ENCODE data around the gene CLASP1.
"Not testable (repeated sequence)": the region's sequence is repeated elsewhere in the genome, so short reads cannot be mapped to it uniquely, and the experiment has no call there.

CLASP1 gene

DNA sequence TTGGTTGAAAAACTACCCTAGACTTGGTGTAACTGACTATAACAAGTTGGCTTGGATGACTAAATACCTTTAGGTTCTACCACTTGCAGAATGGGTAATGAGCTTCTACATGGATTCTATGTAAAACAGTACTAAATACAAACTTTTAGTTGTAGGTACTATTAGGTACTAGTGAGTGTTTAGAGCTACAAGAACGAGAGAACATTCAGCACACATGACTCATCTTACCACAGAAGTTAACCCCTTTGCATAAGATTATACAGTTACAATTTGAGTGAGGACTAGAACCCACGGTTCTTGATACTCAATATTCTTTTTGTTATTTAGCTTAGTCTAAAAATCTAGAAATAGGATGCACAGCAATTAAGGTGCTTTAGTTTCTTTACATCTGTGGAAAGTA is 262.6 kb downstream of the CLASP1 start:
- TF ChIP-seq, protein P1, sequence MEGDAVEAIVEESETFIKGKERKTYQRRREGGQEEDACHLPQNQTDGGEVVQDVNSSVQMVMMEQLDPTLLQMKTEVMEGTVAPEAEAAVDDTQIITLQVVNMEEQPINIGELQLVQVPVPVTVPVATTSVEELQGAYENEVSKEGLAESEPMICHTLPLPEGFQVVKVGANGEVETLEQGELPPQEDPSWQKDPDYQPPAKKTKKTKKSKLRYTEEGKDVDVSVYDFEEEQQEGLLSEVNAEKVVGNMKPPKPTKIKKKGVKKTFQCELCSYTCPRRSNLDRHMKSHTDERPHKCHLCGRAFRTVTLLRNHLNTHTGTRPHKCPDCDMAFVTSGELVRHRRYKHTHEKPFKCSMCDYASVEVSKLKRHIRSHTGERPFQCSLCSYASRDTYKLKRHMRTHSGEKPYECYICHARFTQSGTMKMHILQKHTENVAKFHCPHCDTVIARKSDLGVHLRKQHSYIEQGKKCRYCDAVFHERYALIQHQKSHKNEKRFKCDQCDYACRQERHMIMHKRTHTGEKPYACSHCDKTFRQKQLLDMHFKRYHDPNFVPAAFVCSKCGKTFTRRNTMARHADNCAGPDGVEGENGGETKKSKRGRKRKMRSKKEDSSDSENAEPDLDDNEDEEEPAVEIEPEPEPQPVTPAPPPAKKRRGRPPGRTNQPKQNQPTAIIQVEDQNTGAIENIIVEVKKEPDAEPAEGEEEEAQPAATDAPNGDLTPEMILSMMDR (IDR thresholded peaks at IDR 0.05; ENCODE audit: insufficient read depth, missing control alignments) = no peak
- no peak for FAIRE-seq
- DNase-seq (ENCODE audit: insufficient read length, low spot score) = no peak

DNA sequence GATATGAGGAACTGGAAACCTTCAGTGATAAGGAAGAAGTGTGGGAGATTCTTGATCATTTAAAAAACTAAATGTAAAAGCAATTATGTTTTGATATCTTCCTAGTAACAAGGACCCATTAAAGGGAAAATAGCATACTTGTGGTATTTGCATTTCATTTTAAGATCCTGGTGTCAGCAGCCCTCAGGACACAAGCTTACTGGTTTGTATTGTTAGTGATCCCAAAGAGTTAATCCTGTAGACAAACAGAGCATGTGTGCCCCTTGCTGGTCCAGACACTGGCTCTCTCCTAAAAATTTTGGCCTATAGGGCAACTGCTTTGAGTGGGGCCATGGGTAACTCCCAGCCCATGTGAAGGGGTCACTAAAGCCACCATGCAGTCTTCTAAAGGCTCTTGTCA is 263.2 kb downstream of the CLASP1 start:
- TF ChIP-seq, protein P1 (IDR thresholded peaks at IDR 0.05; ENCODE audit: insufficient read depth, missing control alignments) = no peak
- FAIRE-seq (no peak), DNase-seq (ENCODE audit: insufficient read length, low spot score) (no peak)

DNA sequence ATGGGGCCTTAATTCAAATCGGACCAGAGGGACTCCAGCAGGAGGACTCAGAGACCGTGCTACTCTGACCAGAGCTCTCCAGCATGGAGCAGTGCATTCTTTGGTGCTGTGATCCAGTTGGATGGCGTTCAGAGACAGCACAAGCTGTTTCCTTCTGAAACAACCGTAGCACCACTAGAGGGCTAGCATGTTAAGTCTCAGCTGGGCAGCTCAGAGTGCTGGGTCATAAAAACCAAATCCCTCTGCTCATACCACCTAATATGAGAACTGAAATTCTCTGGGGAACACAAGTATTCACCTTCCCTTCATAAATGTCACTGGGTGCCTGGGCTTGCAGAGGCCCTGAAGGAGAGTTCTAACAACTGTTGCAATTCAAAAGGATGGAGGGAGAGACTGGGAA is 266.5 kb downstream of the CLASP1 start:
- TF ChIP-seq, protein P1 (IDR thresholded peaks at IDR 0.05; ENCODE audit: insufficient read depth, missing control alignments) = no peak
- DNase-seq (ENCODE audit: insufficient read length, low spot score) (no peak), FAIRE-seq (no peak)

DNA sequence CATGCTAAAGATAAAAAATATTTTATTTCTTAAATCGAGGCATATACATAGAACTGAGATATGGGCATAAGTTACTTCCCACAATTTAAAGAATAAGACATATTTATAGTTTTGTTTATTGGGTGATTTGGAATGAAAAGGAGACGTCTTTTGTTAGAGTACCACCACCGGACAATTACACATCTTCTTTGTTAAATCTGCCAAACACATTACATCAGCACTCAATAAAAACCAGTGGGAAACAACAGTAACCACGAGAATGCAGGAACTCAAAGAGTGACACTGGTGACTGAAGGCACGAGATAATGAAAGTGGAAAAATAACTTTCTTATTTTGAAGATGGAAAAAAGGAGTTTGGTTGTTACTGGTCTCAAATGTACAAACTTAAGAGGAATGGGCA is 271.6 kb downstream of the CLASP1 start:
- TF ChIP-seq, protein P1 (IDR thresholded peaks at IDR 0.05; ENCODE audit: insufficient read depth, missing control alignments) = no peak
- DNase-seq (ENCODE audit: insufficient read length, low spot score) (no peak), FAIRE-seq (no peak)

DNA sequence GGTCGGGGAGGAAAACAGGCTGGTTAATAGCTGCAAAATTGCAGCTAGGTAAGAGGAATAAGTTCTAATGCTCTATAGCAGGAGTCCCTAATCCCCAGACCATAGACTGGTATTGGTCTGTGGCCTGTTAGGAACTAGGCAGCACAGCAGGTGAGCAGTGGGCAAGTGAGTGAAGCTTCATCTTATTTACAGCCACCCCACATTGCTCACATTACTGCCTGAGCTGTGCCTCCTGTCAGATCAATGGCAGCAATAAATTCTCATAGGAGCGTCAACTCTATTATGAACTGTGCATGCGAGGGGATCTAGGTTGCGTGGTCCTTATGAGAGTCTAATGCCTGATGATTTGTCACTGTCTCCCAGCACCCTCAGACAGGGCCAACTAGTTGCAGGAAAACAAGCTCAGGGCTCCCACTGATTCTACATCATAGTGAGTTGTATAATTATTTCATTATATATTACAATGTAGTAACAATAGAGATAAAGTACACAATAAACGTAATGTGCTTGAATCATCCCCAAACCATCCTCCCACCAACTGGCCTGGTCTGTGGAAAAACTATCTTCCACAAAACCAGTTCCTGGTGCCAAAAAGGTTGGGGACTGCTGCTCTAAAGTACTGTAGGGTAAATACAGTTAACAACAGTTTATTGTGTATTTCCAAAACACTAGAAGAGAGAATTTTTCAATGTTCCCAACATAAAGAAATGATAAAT is 272.6 kb downstream of the CLASP1 start:
- DNase-seq (ENCODE audit: insufficient read length, low spot score) = no peak
- FAIRE-seq = no peak
- TF ChIP-seq, protein P1 (IDR thresholded peaks at IDR 0.05; ENCODE audit: insufficient read depth, missing control alignments) = no peak

DNA sequence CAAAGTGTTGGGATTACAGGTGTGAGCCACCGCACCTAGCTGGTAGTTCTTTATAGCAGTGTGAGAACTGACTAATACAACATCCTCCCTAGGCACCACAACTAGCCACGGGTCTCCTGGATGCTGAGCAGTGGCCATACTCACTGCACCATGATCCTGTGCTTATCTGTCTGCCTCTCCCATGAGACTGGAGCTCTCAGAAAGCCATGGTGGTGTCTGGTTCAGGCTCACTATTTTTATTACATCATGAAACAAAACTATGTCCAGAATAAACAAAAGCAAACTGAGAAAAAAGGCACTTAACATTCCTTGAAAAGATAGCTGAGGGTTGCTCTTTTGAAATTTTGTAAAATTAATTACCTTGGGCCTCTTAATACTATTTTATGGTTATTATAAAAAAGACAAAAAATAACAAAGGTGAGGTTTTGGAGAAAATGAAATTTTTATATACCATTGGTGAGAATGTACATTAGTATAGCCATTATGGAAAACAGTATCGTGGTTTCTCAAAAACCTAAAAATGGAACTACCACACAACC is 273.6 kb downstream of the CLASP1 start:
- no peak for DNase-seq (ENCODE audit: insufficient read length, low spot score)
- FAIRE-seq = no peak
- TF ChIP-seq, protein P1 (IDR thresholded peaks at IDR 0.05; ENCODE audit: insufficient read depth, missing control alignments) = no peak

DNA sequence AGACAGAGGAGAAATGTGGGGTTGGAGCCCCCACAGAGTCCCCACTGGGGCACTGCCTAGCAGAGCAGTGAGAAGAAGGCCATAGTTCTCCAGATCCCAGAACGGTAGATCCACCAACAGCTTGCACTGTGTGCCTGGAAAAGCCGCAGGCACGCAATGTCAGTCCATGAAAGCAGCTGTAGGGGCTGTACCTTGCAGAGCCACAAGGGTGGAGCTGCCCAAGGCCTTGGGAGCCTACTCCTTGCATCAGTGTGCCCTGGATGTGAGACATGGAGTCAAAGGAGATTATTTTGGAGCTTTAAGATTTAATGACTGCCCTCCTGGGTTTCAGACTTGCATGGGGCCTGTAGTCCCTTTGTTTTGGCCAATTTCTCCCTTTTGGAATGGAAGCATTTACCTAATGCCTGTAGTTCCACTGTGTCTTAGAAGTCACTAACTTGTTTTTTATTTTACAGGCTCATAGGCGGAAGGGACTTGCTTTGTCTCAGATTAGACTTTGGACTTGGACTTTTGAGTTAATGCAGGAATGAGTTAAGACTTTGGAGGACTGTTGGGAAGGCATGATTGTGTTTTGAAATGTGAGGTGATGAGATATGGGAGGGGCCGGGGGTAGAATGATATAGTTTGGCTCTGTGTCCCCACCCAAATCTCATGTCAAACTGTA is 274.7 kb downstream of the CLASP1 start:
- not testable (repeated sequence) for FAIRE-seq; DNase-seq (ENCODE audit: insufficient read length, low spot score)
